ENCODE data around the gene CDH15. TPM values are rescaled to one million over a fixed set of nuclear protein-coding genes. Genes with fewer than 3 reads are reported as not detected.

The CDH15 gene
- total RNA-seq, 3 donors from 2014 or later, result not detected

DNA sequence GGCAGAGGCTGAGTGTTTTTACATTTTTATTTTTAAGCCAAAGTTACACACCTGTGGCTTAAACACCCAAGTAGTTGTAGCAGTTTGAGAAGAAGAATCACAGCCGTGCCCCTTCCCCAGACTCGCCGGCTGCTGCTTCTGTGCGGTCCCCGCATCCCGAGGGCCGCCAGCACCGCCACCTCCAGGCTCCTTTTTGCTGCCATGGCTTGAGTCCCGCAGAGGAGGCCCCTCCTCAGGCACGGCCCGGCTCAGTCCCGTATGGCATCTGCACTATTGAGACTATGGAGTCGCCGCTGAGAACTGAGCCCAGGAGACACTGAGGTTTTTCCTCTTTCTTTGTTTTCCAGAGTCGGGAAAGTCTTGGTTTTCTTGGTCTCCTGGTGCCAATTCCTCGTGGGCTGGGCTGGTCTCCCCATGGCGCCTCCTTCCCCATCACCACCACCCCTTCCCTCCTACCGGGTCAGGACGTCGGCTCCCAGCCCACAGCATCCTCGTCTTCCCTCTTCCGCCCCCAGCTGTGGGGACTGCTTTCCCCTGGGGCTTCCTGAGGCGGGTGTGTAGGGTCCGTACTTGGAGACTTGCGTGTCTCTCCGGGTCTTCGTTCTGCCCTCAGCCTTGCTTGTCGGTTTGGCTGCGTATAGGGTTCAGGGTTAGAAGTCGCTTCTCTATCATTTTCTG is 32.6 kb upstream of the CDH15 start:
- Histone ChIP-seq H3K9me3 (no peaks in the 10 kb centered on the region), H3K27ac (no peak overlapping the region), H3K27me3 (no peaks in the 10 kb centered on the region), H3K4me1 (no peaks in the 10 kb centered on the region), H3K4me3 (no peak overlapping the region), H3K36me3 (peaks cover 6% of the 10 kb centered on the region)
- DNase-seq (ENCODE audit: low spot score in 2 of 2), result no peak
- intact Hi-C loops (cut with DNase I; ENCODE audit: low total_unique reads), result loop anchor here (5.0 kb wide), 1 partner anchor 527 kb away; no protein-coding TSS in a partner anchor
- TF ChIP-seq, protein P1, sequence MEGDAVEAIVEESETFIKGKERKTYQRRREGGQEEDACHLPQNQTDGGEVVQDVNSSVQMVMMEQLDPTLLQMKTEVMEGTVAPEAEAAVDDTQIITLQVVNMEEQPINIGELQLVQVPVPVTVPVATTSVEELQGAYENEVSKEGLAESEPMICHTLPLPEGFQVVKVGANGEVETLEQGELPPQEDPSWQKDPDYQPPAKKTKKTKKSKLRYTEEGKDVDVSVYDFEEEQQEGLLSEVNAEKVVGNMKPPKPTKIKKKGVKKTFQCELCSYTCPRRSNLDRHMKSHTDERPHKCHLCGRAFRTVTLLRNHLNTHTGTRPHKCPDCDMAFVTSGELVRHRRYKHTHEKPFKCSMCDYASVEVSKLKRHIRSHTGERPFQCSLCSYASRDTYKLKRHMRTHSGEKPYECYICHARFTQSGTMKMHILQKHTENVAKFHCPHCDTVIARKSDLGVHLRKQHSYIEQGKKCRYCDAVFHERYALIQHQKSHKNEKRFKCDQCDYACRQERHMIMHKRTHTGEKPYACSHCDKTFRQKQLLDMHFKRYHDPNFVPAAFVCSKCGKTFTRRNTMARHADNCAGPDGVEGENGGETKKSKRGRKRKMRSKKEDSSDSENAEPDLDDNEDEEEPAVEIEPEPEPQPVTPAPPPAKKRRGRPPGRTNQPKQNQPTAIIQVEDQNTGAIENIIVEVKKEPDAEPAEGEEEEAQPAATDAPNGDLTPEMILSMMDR (IDR thresholded peaks at IDR 0.05), result no peak
- TF ChIP-seq POLR2A (IDR thresholded peaks at IDR 0.05) (no peak), POLR2AphosphoS5 (IDR thresholded peaks at IDR 0.05) (no peak)

DNA sequence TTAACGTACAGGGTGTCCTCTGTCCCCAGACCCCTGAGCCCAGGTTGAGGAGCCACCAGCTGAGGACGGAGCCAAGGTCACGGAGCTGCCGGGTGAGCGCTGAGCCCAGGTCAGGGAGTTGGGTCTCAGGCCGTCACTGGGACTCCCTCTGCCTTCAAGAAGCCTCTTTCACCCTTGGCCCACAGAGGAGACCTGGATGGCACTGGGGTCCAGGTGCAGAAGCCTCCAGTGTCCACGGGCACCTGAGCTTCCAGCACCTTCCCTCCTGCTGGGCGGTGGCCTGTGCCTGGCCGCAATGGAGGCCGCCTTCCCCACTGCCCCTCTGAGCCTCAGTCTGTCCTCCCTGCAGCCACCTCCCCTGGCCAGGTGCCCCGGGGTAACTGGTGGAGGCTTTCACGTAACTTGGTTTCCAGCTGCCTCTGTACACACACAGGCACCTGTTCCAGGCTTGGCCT is 31.6 kb upstream of the CDH15 start:
- no peak for DNase-seq (ENCODE audit: low spot score in 2 of 2)

DNA sequence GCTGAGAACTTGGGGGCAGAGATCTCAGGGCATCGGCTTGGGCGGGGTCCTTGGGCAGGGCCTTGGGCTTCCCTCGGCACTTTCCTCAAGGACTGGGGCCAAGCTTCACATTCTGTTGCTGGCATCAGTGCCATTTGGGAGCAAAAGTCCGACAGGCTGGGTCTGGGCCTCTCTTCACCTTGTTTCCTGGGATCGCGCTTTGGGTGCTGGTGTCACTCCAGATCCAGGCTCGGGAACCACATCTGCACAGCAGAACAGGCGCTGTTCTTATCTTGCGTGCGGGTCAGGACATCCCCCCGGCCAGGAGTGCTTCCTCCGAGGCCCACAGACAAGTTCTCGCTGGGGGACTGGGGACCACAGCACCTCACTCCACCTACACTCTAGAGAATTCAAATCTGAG is 31.1 kb upstream of the CDH15 start:
- peaks cover 6% of the 10 kb centered on the region for H3K36me3 ChIP-seq
- intact Hi-C loops (cut with DNase I; ENCODE audit: low total_unique reads), result no loop called here
- DNase-seq (ENCODE audit: low spot score in 2 of 2), result no peak
- H3K9me3 ChIP-seq, result no peaks in the 10 kb centered on the region
- no peak overlapping the region for H3K4me3 ChIP-seq
- TF ChIP-seq, protein P1 (IDR thresholded peaks at IDR 0.05), result no peak
- TF ChIP-seq POLR2A (IDR thresholded peaks at IDR 0.05), result no peak
- TF ChIP-seq POLR2AphosphoS5 (IDR thresholded peaks at IDR 0.05), result no peak
- H3K4me1 ChIP-seq, result no peaks in the 10 kb centered on the region
- no peak overlapping the region for H3K27ac ChIP-seq
- no peaks in the 10 kb centered on the region for H3K27me3 ChIP-seq

More for the DNA sequence above, 31.6 kb upstream of the CDH15 start:
- H3K36me3 ChIP-seq, result peaks cover 6% of the 10 kb centered on the region
- H3K4me3 ChIP-seq, result no peak overlapping the region
- H3K4me1 ChIP-seq, result no peaks in the 10 kb centered on the region
- intact Hi-C loops (cut with DNase I; ENCODE audit: low total_unique reads), result loop anchor here (5.0 kb wide), 1 partner anchor 528 kb away; no protein-coding TSS in a partner anchor
- no peak overlapping the region for H3K27ac ChIP-seq
- TF ChIP-seq POLR2A (IDR thresholded peaks at IDR 0.05), result no peak
- no peak for TF ChIP-seq POLR2AphosphoS5 (IDR thresholded peaks at IDR 0.05)
- TF ChIP-seq, protein P1 (IDR thresholded peaks at IDR 0.05), result no peak
- no peaks in the 10 kb centered on the region for H3K27me3 ChIP-seq
- H3K9me3 ChIP-seq, result no peaks in the 10 kb centered on the region

DNA sequence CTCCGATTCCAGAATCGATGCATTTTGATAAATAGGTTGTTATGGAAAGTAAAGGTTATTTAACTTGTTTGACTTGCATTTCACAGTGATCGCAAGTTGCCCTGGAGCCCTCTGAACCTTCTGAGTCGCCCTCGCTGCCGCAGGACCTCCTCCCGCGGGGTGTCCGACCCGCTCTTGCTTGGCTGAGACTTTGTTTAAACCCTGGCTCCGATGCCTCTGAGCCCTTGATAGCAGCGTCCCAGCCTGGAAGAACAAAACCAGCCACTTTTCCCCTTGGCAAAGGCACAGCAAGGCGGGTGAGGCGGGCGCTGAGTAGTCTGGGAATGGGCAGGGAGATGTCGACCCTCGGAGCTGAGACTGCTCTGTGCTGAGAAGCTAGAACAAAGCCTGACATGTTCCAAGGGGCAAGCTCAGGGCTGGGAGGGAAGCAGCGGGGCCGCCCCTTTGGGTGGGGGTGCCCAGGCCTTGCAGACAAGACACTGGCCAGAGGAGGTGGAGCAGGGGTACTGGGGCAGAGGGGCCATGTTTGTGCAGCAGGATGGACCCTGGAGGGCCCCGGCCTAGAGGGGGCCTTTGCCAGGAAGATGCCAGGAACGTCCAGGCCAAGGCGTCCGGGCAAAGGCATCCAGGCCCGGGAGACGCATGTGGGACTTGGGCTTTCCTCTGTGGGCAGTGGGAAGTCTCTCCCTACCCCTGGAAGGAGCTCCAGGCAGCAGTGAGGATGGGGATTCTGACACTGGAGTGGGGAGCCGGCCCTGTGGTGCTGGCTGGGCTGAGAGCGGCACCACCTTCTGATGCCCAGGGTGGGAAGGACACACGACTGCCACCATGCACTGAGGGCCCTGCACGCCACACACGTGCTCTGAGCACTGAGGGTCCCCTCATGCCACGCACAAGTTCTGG is 30.3 kb upstream of the CDH15 start:
- Histone ChIP-seq H3K27ac (no peak overlapping the region), H3K36me3 (peaks cover 6% of the 10 kb centered on the region), H3K4me3 (no peak overlapping the region), H3K4me1 (no peaks in the 10 kb centered on the region), H3K27me3 (no peaks in the 10 kb centered on the region), H3K9me3 (no peaks in the 10 kb centered on the region)
- DNase-seq (ENCODE audit: low spot score in 2 of 2), result no peak
- no peak for TF ChIP-seq POLR2AphosphoS5 (IDR thresholded peaks at IDR 0.05)
- no peak for TF ChIP-seq POLR2A (IDR thresholded peaks at IDR 0.05)
- intact Hi-C loops (cut with DNase I; ENCODE audit: low total_unique reads), result no loop called here

DNA sequence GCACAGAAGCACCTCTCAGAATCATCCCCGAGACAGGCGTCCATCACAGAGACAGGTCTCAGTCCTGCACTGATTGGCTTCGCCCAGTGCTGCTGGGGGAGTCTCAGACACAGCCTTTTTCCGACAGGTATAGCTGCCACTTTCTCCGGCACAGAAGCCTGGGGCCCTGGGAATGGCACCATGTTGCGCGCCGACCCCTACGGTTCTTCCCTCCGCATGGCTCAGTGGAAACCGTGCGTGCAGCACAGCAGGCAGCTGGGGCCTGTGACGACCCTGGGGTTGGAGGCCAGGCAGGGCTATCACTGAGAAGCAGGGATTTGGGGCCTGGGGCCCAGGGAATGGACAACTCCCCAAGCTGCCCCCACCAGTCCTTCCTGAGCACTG is 29.7 kb upstream of the CDH15 start:
- DNase-seq (ENCODE audit: low spot score in 2 of 2), result no peak
- Histone ChIP-seq H3K27me3 (no peaks in the 10 kb centered on the region), H3K27ac (no peak overlapping the region), H3K4me1 (no peaks in the 10 kb centered on the region), H3K4me3 (no peak overlapping the region), H3K9me3 (no peaks in the 10 kb centered on the region), H3K36me3 (peaks cover 6% of the 10 kb centered on the region)
- intact Hi-C loops (cut with DNase I; ENCODE audit: low total_unique reads), result no loop called here
- TF ChIP-seq POLR2A (IDR thresholded peaks at IDR 0.05) (no peak), POLR2AphosphoS5 (IDR thresholded peaks at IDR 0.05) (no peak)
- TF ChIP-seq, protein P1 (IDR thresholded peaks at IDR 0.05), result no peak
